ENCODE results near the gene OCA2.

GRCh38 chr15:27864719-27865118 lies 234.4 kb downstream of the OCA2 start:
- no peak for TF ChIP-seq CTCF (conservative IDR thresholded peaks at IDR 0.05; ENCODE audit: low read length)
- no peak for TF ChIP-seq EZH2phosphoT487 (IDR thresholded peaks at IDR 0.05; ENCODE audit: borderline replicate concordance, low read depth, low read length)
